Stimulated activated effector memory CD8-positive, alpha-beta T cell treated with anti-CD3 and anti-CD28 coated beads, Interleukin-12 subunit alpha, Interleukin-12 subunit beta, amount 100 ng/mL, for 72 hours (primary cell): ENCODE results near the gene MYL12A.
A peak's percentile ranks its signal among the peaks of the same experiment; 100 is the strongest.
"Not testable (repeated sequence)": the region's sequence is repeated elsewhere in the genome, so short reads cannot be mapped to it uniquely, and the experiment has no call there.

Source experiments
- ATAC-seq: fragments of 150-1000 bp; cut with Tn5 transposase; 2 replicates; pipeline ENCODE4 v1.10.0; 2021
- DNase-seq, 2 donors: peaks; one replicate each; pipeline ENCODE4 v3.0.0; 2021 to 2022; ENCODE audit warnings: low spot score in 2 of 2
- H3K27ac Mint-ChIP-seq: one replicate; pipeline ENCODE4 v1.8.0; 2022; ENCODE audit warnings: mild to moderate bottlenecking, mixed read lengths
- H3K36me3 Mint-ChIP-seq: one replicate; pipeline ENCODE4 v1.8.0; 2022; ENCODE audit warnings: mild to moderate bottlenecking, mixed read lengths
- H3K4me1 Mint-ChIP-seq: one replicate; pipeline ENCODE4 v1.8.0; 2022; ENCODE audit warnings: mixed read lengths
- H3K4me3 Mint-ChIP-seq: one replicate; pipeline ENCODE4 v1.8.0; 2022; ENCODE audit warnings: mild to moderate bottlenecking, mixed read lengths
- H3K9me3 Mint-ChIP-seq: one replicate; pipeline ENCODE4 v1.8.0; 2022; ENCODE audit warnings: mixed read lengths

MYL12A gene

GRCh38 chr18:3219241-3219630, 28.4 kb upstream of the MYL12A start:
- no peaks in the 10 kb centered on the region for H3K9me3 Mint-ChIP-seq
- H3K27ac Mint-ChIP-seq = no peak overlapping the region
- H3K4me3 Mint-ChIP-seq = no peak overlapping the region
- peaks cover 16% of the 10 kb centered on the region for H3K4me1 Mint-ChIP-seq
- ATAC-seq (no peak), DNase-seq (no peak)
- no peaks in the 10 kb centered on the region for H3K36me3 Mint-ChIP-seq

DNA sequence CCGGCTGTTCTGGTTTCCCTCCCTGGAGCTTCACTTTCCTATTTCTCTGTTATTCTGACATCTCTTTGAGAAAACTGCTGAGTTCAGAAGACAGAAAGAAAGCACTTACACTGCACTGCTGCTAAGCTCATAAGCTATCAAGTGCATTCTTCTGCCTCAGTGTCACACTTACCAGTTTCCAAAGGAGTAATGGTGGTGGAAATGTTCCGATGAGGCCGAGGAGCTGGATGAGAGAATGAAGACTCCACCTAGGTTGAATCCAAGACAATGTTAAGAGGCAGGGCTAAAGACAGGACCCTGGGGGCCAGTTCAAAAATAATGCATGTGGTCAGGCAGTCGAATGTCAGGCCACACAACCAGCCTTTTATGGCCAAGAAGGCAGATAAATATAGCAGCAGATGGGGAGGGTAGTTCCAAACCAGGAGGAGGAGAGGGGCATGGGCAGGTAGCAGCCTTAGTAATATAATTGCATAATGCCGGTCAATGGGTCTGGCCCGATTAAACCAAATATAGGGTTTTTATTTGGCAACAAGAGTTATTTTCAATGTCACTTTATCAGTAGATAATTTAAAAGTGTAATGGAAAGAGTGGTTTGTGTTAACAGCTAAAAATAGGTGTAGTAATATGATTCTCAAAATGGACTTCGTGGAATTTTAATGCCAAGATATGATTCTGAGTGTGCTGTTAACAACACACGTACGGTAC, 27.8 kb upstream of the MYL12A start, which contains the start of gene MYOM1:
Gene MYOM1, minus strand, starts transcription at position 338 of the 705 bp plus-strand sequence. CDS start 4,745 bp downstream, outside the sequence.
- peak in 1 of 2 donors; percentile 30 for DNase-seq
- no peak within 1 kb of the TSS for H3K4me3 Mint-ChIP-seq
- H3K36me3 Mint-ChIP-seq = no peaks in the 10 kb centered on the region
- ATAC-seq = no peak
- H3K4me1 Mint-ChIP-seq = peaks cover 16% of the 10 kb centered on the region
- H3K9me3 Mint-ChIP-seq = no peaks in the 10 kb centered on the region
- no peak within 1 kb of the TSS for H3K27ac Mint-ChIP-seq

GRCh38 chr18:3220868-3221267, 26.7 kb upstream of the MYL12A start:
- not testable (repeated sequence) for DNase-seq, ATAC-seq, H3K4me3 Mint-ChIP-seq, H3K27ac Mint-ChIP-seq, H3K36me3 Mint-ChIP-seq, H3K9me3 Mint-ChIP-seq
- H3K4me1 Mint-ChIP-seq = peaks cover 17% of the 10 kb centered on the region

DNA sequence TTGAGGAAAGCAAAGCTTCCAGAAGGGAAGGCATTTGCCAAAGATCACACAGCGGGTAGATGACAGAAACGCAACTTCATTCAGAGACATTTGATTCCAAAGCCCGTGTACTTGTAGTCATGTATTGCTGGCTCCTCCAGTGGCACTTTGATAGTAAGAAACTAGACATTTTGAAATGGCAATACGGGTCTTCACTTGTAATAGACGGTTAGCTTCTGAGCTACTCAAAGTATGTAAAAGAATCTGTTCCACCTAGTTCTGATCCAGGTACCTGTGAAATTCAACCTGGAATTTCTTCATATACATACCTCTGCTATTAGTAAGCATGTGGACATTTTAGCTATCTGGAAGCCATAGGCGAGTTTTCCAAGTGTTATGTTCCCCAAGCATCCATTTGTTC, 26.1 kb upstream of the MYL12A start:
- ATAC-seq (no peak), DNase-seq (peak in 1 of 2 donors; percentile 30)
- H3K36me3 Mint-ChIP-seq = no peaks in the 10 kb centered on the region
- no peaks in the 10 kb centered on the region for H3K9me3 Mint-ChIP-seq
- H3K4me3 Mint-ChIP-seq = no peak overlapping the region
- peaks cover 24% of the 10 kb centered on the region for H3K4me1 Mint-ChIP-seq
- H3K27ac Mint-ChIP-seq = no peak overlapping the region

DNA sequence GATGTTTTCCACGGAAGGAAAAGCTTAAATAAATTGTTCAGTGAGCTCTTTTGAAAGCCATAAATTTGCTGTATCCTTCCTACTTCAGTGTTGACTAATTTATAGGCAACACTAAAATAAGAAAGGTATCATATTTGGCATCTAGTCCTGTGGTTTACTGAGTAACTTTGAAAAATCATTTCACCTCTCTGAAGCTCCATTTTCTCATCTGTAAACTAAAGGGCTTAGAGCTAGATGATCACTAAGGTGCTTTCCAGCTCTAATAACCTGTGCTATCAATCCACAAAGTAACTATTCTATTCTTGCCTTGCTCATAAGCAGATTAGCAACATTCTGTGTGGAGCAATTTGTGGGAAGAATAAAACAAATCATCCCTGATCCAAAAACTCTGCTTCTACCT, 24.2 kb upstream of the MYL12A start:
- DNase-seq = no peak
- H3K4me1 Mint-ChIP-seq = peaks cover 24% of the 10 kb centered on the region
- H3K27ac Mint-ChIP-seq = no peak overlapping the region
- ATAC-seq = peak; percentile 84
- H3K4me3 Mint-ChIP-seq = no peak overlapping the region
- no peaks in the 10 kb centered on the region for H3K9me3 Mint-ChIP-seq
- no peaks in the 10 kb centered on the region for H3K36me3 Mint-ChIP-seq

- ATAC-seq (no peak), DNase-seq (no peak)
- H3K4me3 Mint-ChIP-seq = no peak overlapping the region
- H3K27ac Mint-ChIP-seq = no peak overlapping the region
- H3K9me3 Mint-ChIP-seq = no peaks in the 10 kb centered on the region
- H3K36me3 Mint-ChIP-seq = no peaks in the 10 kb centered on the region
- peaks cover 23% of the 10 kb centered on the region for H3K4me1 Mint-ChIP-seq
These were observed 23.4 kb upstream of the MYL12A start for GRCh38 chr18:3224223-3224622.

DNA sequence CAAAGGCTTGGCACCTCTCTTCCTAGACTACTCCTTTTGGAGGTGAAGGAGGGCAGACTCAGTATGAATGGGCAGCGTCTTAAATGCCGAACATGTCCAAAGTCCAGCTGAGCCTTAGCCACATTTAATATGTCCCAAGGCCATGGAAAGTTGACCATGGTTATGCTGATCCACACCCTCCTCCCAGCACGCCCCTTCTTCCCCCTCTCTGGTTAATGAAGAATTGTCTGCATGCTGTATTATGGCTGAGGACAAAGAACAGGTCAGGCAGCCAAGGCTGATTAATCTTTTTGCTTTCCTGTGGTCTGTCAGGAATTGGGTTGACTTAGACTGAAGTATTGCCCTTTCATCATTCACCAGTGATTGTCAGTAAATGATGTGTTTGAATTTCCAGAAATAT, 22.0 kb upstream of the MYL12A start:
- peak in 1 of 2 donors; percentile 39 for DNase-seq
- ATAC-seq = no peak
- H3K4me1 Mint-ChIP-seq = peaks cover 15% of the 10 kb centered on the region
- no peak overlapping the region for H3K4me3 Mint-ChIP-seq
- no peaks in the 10 kb centered on the region for H3K36me3 Mint-ChIP-seq
- no peaks in the 10 kb centered on the region for H3K9me3 Mint-ChIP-seq
- no peak overlapping the region for H3K27ac Mint-ChIP-seq

DNA sequence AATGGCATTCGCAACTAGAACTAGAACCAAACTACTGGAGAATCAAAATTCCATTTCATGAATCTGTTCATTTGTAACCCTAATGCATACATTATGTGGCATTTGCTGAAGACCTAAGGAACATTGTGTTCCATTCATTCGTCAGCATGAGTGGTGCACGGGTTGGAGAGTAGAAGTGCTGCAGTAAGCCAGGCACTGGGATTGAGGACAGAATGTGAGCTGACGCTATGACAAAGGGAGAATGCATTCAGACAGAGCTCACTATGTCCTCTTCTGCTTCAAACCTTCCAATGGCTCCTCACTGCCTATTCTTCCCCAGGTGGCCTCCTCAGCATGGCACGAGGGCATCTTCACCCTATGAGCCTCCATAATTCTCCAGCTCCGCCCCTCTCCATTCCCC, 21.6 kb upstream of the MYL12A start:
- peaks cover 15% of the 10 kb centered on the region for H3K4me1 Mint-ChIP-seq
- H3K36me3 Mint-ChIP-seq = no peaks in the 10 kb centered on the region
- no peaks in the 10 kb centered on the region for H3K9me3 Mint-ChIP-seq
- no peak overlapping the region for H3K4me3 Mint-ChIP-seq
- DNase-seq (peak in 1 of 2 donors; percentile 37), ATAC-seq (no peak)
- H3K27ac Mint-ChIP-seq = no peak overlapping the region

GRCh38 chr18:3230401-3231334, 16.9 kb upstream of the MYL12A start:
- ATAC-seq (no peak), DNase-seq (no peak)
- Mint-ChIP-seq H3K9me3 (no peaks in the 10 kb centered on the region), H3K4me3 (no peak overlapping the region), H3K36me3 (no peaks in the 10 kb centered on the region), H3K4me1 (peaks cover 8% of the 10 kb centered on the region), H3K27ac (no peak overlapping the region)

- Mint-ChIP-seq H3K27ac (no peak overlapping the region), H3K4me3 (no peak overlapping the region), H3K4me1 (no peaks in the 10 kb centered on the region), H3K36me3 (no peaks in the 10 kb centered on the region), H3K9me3 (no peaks in the 10 kb centered on the region)
- no peak for ATAC-seq
- no peak for DNase-seq
These were observed 14.6 kb upstream of the MYL12A start for GRCh38 chr18:3233004-3233403.

DNA sequence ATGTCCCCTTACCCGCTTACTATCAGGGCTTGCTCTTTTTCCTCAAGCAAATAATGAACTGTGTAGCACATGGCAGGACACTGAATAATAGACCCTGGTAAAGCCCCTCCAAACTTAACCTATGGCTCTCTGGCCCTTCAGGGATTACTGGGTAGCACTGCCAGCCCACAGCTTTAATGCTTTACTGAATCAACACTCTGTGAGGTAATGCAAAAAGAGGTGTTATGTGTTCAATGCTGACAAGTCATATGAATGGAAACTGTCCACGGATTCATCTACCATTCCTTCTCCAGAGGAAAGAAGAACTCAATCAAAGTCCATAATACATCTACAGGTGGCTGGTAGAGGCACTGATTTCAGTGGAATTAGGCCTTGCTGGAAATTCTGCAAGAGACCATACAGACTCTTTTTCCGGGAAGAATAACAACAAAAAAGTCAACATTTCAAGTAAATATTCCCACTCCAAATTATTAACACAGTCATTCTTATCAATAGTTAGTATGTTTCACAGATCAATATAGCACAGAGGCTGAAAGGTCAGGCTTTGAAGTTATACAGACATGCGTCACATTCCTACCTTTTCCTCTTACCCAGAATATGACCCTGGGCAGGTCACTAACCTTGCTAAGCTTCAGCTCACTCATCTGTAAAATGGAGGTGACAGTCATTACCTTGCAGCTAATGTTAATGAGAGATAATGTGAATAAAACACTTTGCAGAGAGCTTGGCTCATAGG, 14.0 kb upstream of the MYL12A start:
- Mint-ChIP-seq H3K36me3 (no peaks in the 10 kb centered on the region), H3K9me3 (no peaks in the 10 kb centered on the region), H3K4me1 (no peaks in the 10 kb centered on the region), H3K27ac (no peak overlapping the region), H3K4me3 (no peak overlapping the region)
- ATAC-seq (no peak), DNase-seq (no peak)

- no peak overlapping the region for H3K27ac Mint-ChIP-seq
- DNase-seq = no peak
- no peak overlapping the region for H3K4me3 Mint-ChIP-seq
- no peak for ATAC-seq
- H3K4me1 Mint-ChIP-seq = peaks cover 7% of the 10 kb centered on the region
- H3K9me3 Mint-ChIP-seq = no peaks in the 10 kb centered on the region
- H3K36me3 Mint-ChIP-seq = no peaks in the 10 kb centered on the region
These were observed 13.1 kb upstream of the MYL12A start for GRCh38 chr18:3234457-3234856.

GRCh38 chr18:3235846-3236245, 11.8 kb upstream of the MYL12A start:
- Mint-ChIP-seq H3K27ac (no peak overlapping the region), H3K36me3 (no peaks in the 10 kb centered on the region), H3K4me1 (peaks cover 7% of the 10 kb centered on the region), H3K9me3 (no peaks in the 10 kb centered on the region), H3K4me3 (no peak overlapping the region)
- ATAC-seq = no peak
- DNase-seq = no peak

DNA sequence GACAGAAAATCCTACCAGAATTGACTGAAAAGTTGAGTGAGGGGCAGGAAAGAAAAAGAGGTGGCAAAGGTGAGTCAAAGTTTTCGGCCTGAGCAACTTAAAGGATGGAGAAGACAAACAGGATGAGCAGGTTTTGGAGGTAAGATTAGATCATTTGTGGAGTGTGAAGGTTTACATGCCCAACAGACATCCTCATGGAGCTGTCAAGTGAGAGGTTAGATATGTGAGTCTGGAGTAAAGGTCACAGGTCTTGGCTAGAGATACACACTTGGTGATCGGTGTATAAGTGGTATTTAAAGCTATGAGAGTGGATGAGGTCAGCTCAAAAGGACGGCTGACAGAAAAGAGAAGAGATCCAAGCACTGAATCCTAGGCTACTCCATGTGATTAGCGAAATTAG, 11.1 kb upstream of the MYL12A start:
- no peaks in the 10 kb centered on the region for H3K36me3 Mint-ChIP-seq
- no peak for DNase-seq
- no peak overlapping the region for H3K27ac Mint-ChIP-seq
- no peak for ATAC-seq
- H3K4me1 Mint-ChIP-seq = peaks cover 7% of the 10 kb centered on the region
- H3K9me3 Mint-ChIP-seq = no peaks in the 10 kb centered on the region
- no peak overlapping the region for H3K4me3 Mint-ChIP-seq

DNA sequence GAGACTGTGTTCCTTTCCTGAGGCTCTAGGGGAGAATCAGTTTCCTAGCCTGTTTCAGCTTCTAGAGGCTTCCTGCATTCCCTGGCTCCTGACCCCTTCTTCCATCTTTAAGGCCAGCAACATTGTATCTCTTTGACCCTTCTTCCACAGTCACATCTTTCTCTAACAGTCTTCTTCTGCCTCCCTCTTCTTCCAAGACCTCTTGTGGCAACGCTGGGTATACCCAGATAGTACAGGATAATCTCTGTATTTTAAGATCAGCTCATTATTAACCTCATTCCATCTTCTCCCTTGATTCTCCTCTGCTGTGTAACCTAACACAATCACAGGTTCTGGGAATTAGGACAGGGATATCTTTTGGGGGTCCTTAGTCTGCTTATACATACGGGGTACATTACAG, 8.9 kb upstream of the MYL12A start:
- Mint-ChIP-seq H3K36me3 (no peaks in the 10 kb centered on the region), H3K27ac (no peak overlapping the region), H3K4me1 (peaks cover 7% of the 10 kb centered on the region), H3K4me3 (no peak overlapping the region), H3K9me3 (no peaks in the 10 kb centered on the region)
- DNase-seq (no peak), ATAC-seq (no peak)
